Aorta (tissue), 5 donors: ENCODE data around the gene DOCK8. TPM values are rescaled to one million over a fixed set of nuclear protein-coding genes. Genes with fewer than 3 reads are reported as not detected.

ENCODE experiments used
- ATAC-seq: fragments of 200-7000 bp; cut with Tn5 transposase; one replicate; pipeline ENCODE4 v1.9.1; 2022; ENCODE audit warnings: moderate library complexity; ENCODE audit not compliant: low FRiP score
- DNase-seq, 2 donors: peaks; one replicate each; pipeline ENCODE4 v3.0.0-alpha.2; 2020
- H3K27ac ChIP-seq, 2 donors: one replicate each; pipeline ENCODE4 v1.5.1; 2013; ENCODE audit warnings: low read length in 2 of 2, mild to moderate bottlenecking in 2 of 2, moderate library complexity in 2 of 2, control low read depth in 1 of 2, inconsistent platforms in 1 of 2, low read depth in 1 of 2
- H3K27me3 ChIP-seq, 2 donors: one replicate each; pipeline ENCODE4 v1.6.1; 2013; ENCODE audit warnings: control low read depth in 1 of 2, low read length in 1 of 2, mild to moderate bottlenecking in 1 of 2, moderate library complexity in 1 of 2; ENCODE audit not compliant: insufficient read depth in 2 of 2, control insufficient read depth in 1 of 2
- H3K36me3 ChIP-seq, 2 donors: one replicate each; pipeline ENCODE4 v1.6.1; 2013; ENCODE audit warnings: control low read depth in 1 of 2, low read length in 1 of 2, mild to moderate bottlenecking in 1 of 2; ENCODE audit not compliant: insufficient read depth in 2 of 2, control insufficient read depth in 1 of 2
- H3K4me1 ChIP-seq, 2 donors: one replicate each; pipeline ENCODE4 v1.6.1; 2013; ENCODE audit warnings: low read length in 2 of 2, control low read depth in 1 of 2, mild to moderate bottlenecking in 1 of 2, moderate library complexity in 1 of 2; ENCODE audit not compliant: insufficient read depth in 2 of 2, control insufficient read depth in 1 of 2
- H3K4me3 ChIP-seq, 2 donors: one replicate each; pipeline ENCODE4 v1.5.1; 2013; ENCODE audit warnings: low read length in 2 of 2, control low read depth in 1 of 2, mild to moderate bottlenecking in 1 of 2
- H3K9me3 ChIP-seq: one replicate; pipeline ENCODE4 v1.6.1; 2013; ENCODE audit warnings: mild to moderate bottlenecking, low read length; ENCODE audit not compliant: control insufficient read depth
- WGBS, 2 donors: extraction: QIAGEN DNeasy Blood & Tissue Kit; methylation state at CpG; one replicate each; pipeline ENCODE4 v1.1.7; 2013; 5-methylcytosine and 5-hydroxymethylcytosine counted together
- intact Hi-C, 2 donors: fragments of 100-400 bp; cut with DNase I; formaldehyde crosslinking; loops; one replicate each; pipeline versions ENCODE4 v1.14.2 to v1.15.0; 2022
- polyA plus RNA-seq, 2 donors: library from polyadenylated mRNA; stranded (reverse); fragments of 200-250 nt; gene quantifications; one replicate each; pipeline ENCODE4 v1.2.3, GENCODE V29; 2013
- total RNA-seq, 2 donors: library from RNA; stranded (reverse); fragmentation: NEBNext Ultra II Directional; extraction: Animal tissue kit (Norgen Biotek cat#: 25700); gene quantifications; one replicate each; pipeline ENCODE4 v1.2.1, GENCODE V29; 2021
- donor health status: healthy with polysubstance abuse.
- donor health status: Bipolar disorder and iron deficiency.
- donor health status: DM: no; HTN: no; CAD: no.
- donor health status: DM: no; HTN: no; CAD: no.
- donor health status: DM: yes; HTN: yes; CAD: no.

The DOCK8 gene
- total and polyA plus RNA-seq, 4 donors = 2.0 to 42.8 (median 11.5) TPM

GRCh38 chr9:304519-305185 lies 90.0 kb downstream of the DOCK8 start:
- WGBS, 2 donors = 36 to 42% methylated on average over 10 of the region's 10 CpGs
- intact Hi-C loops = no loop called here

GRCh38 chr9:306907-307306 lies 92.2 kb downstream of the DOCK8 start:
- no peak for DNase-seq
- no peak for ATAC-seq
- H3K27me3 ChIP-seq = no peaks in the 10 kb centered on the region
- H3K4me3 ChIP-seq = no peak overlapping the region
- intact Hi-C loops = no loop called here
- no peak overlapping the region for H3K27ac ChIP-seq
- H3K4me1 ChIP-seq = no peaks in the 10 kb centered on the region
- H3K36me3 ChIP-seq = no peaks in the 10 kb centered on the region
- 76 to 87% methylated on average over 7 of the region's 7 CpGs for WGBS, 2 donors
- no peaks in the 10 kb centered on the region for H3K9me3 ChIP-seq

More at GRCh38 chr9:304519-305185, 90.0 kb downstream of the DOCK8 start:
- Histone ChIP-seq H3K27ac (no peak overlapping the region), H3K4me1 (no peaks in the 10 kb centered on the region), H3K36me3 (no peaks in the 10 kb centered on the region), H3K4me3 (no peak overlapping the region), H3K27me3 (no peaks in the 10 kb centered on the region), H3K9me3 (no peaks in the 10 kb centered on the region)
- ATAC-seq (no peak), DNase-seq (no peak)

- H3K4me3 ChIP-seq = no peak overlapping the region
- intact Hi-C loops = no loop called here
- H3K36me3 ChIP-seq = no peaks in the 10 kb centered on the region
- H3K9me3 ChIP-seq = no peaks in the 10 kb centered on the region
- no peaks in the 10 kb centered on the region for H3K4me1 ChIP-seq
- 79 to 86% methylated on average over 14 of the region's 14 CpGs for whole genome bisulfite sequencing, 2 donors
- no peaks in the 10 kb centered on the region for H3K27me3 ChIP-seq
- ATAC-seq (no peak), DNase-seq (no peak)
- H3K27ac ChIP-seq = no peak overlapping the region
Observed at GRCh38 chr9:311841-312240, 97.2 kb downstream of the DOCK8 start.

GRCh38 chr9:312596-313320 lies 98.1 kb downstream of the DOCK8 start:
- 80 to 85% methylated on average over 7 of the region's 7 CpGs for WGBS, 2 donors
- Histone ChIP-seq H3K36me3 (no peaks in the 10 kb centered on the region), H3K9me3 (no peaks in the 10 kb centered on the region), H3K4me1 (no peaks in the 10 kb centered on the region), H3K27ac (no peak overlapping the region), H3K27me3 (no peaks in the 10 kb centered on the region), H3K4me3 (no peak overlapping the region)
- intact Hi-C loops = no loop called here
- DNase-seq (no peak), ATAC-seq (no peak)

- DNase-seq (no peak), ATAC-seq (no peak)
- 58 to 70% methylated on average over 2 of the region's 2 CpGs for WGBS, 2 donors
Observed at GRCh38 chr9:316382-316965, 101.8 kb downstream of the DOCK8 start.

GRCh38 chr9:318646-319045 lies 104.0 kb downstream of the DOCK8 start:
- no peak overlapping the region for H3K27ac ChIP-seq
- no peak overlapping the region for H3K4me3 ChIP-seq
- no peaks in the 10 kb centered on the region for H3K9me3 ChIP-seq
- H3K27me3 ChIP-seq = no peaks in the 10 kb centered on the region
- WGBS, 2 donors = 94 to 96% methylated on average over 4 of the region's 4 CpGs
- intact Hi-C loops = no loop called here
- H3K4me1 ChIP-seq = no peaks in the 10 kb centered on the region
- no peaks in the 10 kb centered on the region for H3K36me3 ChIP-seq
- no peak for DNase-seq
- ATAC-seq = no peak

More at GRCh38 chr9:316382-316965, 101.8 kb downstream of the DOCK8 start:
- H3K4me3 ChIP-seq = no peak overlapping the region
- H3K36me3 ChIP-seq = no peaks in the 10 kb centered on the region
- intact Hi-C loops = no loop called here
- H3K27ac ChIP-seq = no peak overlapping the region
- H3K4me1 ChIP-seq = no peaks in the 10 kb centered on the region
- no peaks in the 10 kb centered on the region for H3K9me3 ChIP-seq
- no peaks in the 10 kb centered on the region for H3K27me3 ChIP-seq

- Histone ChIP-seq H3K4me3 (no peak overlapping the region), H3K27me3 (no peaks in the 10 kb centered on the region), H3K27ac (no peak overlapping the region), H3K36me3 (no peaks in the 10 kb centered on the region), H3K4me1 (no peaks in the 10 kb centered on the region), H3K9me3 (peaks cover 2% of the 10 kb centered on the region)
- intact Hi-C loops = no loop called here
- DNase-seq (no peak), ATAC-seq (no peak)
- 92 to 93% methylated on average over 1 of the region's 1 CpG for WGBS, 2 donors
Observed at GRCh38 chr9:324971-325370, 110.3 kb downstream of the DOCK8 start.

GRCh38 chr9:326667-327066 lies 112.0 kb downstream of the DOCK8 start:
- ATAC-seq (no peak), DNase-seq (no peak)
- no peak overlapping the region for H3K4me3 ChIP-seq
- H3K27ac ChIP-seq = no peak overlapping the region
- H3K36me3 ChIP-seq = no peaks in the 10 kb centered on the region
- H3K9me3 ChIP-seq = peaks cover 2% of the 10 kb centered on the region
- 77 to 82% methylated on average over 2 of the region's 2 CpGs for WGBS, 2 donors
- H3K27me3 ChIP-seq = no peaks in the 10 kb centered on the region
- no peaks in the 10 kb centered on the region for H3K4me1 ChIP-seq
- intact Hi-C loops = no loop called here

- Histone ChIP-seq H3K27me3 (no peaks in the 10 kb centered on the region), H3K27ac (no peak overlapping the region), H3K36me3 (no peaks in the 10 kb centered on the region), H3K4me3 (no peak overlapping the region), H3K4me1 (no peaks in the 10 kb centered on the region), H3K9me3 (peaks cover 2% of the 10 kb centered on the region)
- WGBS, 2 donors = 65 to 78% methylated on average over 3 of the region's 3 CpGs
- no peak for DNase-seq
- intact Hi-C loops = no loop called here
- ATAC-seq = no peak
Observed at GRCh38 chr9:328453-328852, 113.8 kb downstream of the DOCK8 start.
